Skeletal muscle tissue (tissue), 4 donors: ENCODE measurements around the gene ESRRA. TPM values are rescaled to one million over a fixed set of nuclear protein-coding genes. Genes with fewer than 3 reads are reported as not detected.
"Not testable (repeated sequence)": the region's sequence is repeated elsewhere in the genome, so short reads cannot be mapped to it uniquely, and the experiment has no call there.

Experiments
- H3K27ac ChIP-seq: one replicate; pipeline ENCODE4 v1.7.0; 2013; ENCODE audit warnings: mild to moderate bottlenecking, low read depth, low read length, inconsistent platforms
- H3K27me3 ChIP-seq, 3 donors: one replicate each; pipeline ENCODE4 v1.7.0; 2013; ENCODE audit warnings: low read length in 3 of 3; ENCODE audit not compliant: control insufficient read depth in 3 of 3, insufficient read depth in 3 of 3
- H3K36me3 ChIP-seq, 3 donors: one replicate each; pipeline ENCODE4 v1.7.0; 2013; ENCODE audit warnings: low read length in 3 of 3; ENCODE audit not compliant: control insufficient read depth in 3 of 3, insufficient read depth in 3 of 3
- H3K4me1 ChIP-seq, 3 donors: one replicate each; pipeline ENCODE4 v1.7.0; 2013; ENCODE audit warnings: low read length in 3 of 3, mild to moderate bottlenecking in 3 of 3; ENCODE audit not compliant: control insufficient read depth in 3 of 3, insufficient read depth in 3 of 3
- H3K4me3 ChIP-seq, 3 donors: one replicate each; pipeline ENCODE4 v1.7.0; 2013; ENCODE audit warnings: low read length in 3 of 3
- H3K9ac ChIP-seq, 3 donors: one replicate each; pipeline ENCODE4 v1.7.0; 2013; ENCODE audit warnings: low read length in 3 of 3, mild to moderate bottlenecking in 3 of 3, moderate library complexity in 2 of 3, low read depth in 1 of 3
- H3K9me3 ChIP-seq, 3 donors: one replicate each; pipeline ENCODE4 v1.7.0; 2013; ENCODE audit warnings: low read length in 3 of 3; ENCODE audit not compliant: control insufficient read depth in 3 of 3
- total RNA-seq: library from RNA; depleted of rRNA; stranded (reverse); fragments of >200 nt; gene quantifications from one replicate; pipeline ENCODE4 v1.2.3, GENCODE V29; 2014
- donor health status: Osteomylitis.

The ESRRA gene
- total RNA-seq, 1 donor from 2014 or later: 35.0 TPM

DNA sequence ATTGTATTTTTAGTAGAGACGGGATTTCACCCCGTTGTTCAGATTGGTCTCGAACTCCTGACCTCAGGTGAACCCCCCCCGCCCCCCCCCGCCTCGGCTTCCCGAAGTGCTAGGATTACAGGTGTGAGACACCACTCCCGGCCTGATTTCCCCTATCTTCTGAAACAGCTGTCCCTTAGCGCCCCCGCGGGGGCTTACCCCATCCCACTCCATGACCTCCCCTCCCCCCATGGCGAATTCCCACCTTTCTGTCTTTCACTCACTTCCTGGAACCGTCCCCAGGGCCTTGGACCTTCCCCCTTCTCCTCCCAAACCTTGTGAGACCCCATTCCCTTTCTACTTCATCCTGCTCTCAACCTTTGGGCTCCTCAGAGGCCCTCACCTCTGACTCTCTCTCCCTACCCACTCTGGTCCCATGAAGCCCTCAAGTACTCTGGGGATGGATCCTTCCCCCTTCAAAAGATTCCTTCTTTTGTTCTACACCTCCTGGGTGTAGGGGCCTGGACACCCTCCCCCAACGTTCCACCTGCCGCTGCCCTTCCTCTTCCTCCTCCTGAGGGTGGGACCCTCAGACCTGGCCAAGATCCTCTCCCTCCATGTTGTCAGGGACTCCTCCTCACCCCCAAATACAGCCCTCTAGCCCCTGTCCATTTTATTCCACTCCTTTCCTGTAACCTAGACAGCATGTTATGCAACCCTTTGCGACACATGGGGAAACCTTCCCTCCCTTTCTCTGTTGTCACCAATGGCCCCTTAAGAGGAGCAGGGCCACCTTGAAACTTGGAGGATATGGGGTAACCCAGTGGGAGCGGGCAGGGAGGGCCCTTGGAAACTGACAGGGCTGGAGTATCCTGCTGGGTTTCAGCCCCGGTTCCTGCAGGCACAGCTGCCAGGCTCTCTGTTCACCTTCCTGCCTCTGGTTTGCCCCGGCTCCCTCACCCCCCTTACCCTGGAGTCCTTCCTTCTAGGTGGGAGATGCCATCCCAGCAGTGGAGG, 13.7 kb downstream of the ESRRA start:
- Histone ChIP-seq H3K9ac (peak overlapping the region; percentile 89 to 96 (median 94)), H3K36me3 (peaks cover 28 to 37% (median 32%) of the 10 kb centered on the region in 3 donors), H3K4me1 (peaks cover 20 to 40% (median 27%) of the 10 kb centered on the region in 3 donors), H3K27ac (peak overlapping the region; percentile 99), H3K4me3 (peak overlapping the region; percentile 87 to 95 (median 95)), H3K9me3 (no peaks in the 10 kb centered on the region), H3K27me3 (no peaks in the 10 kb centered on the region)

DNA sequence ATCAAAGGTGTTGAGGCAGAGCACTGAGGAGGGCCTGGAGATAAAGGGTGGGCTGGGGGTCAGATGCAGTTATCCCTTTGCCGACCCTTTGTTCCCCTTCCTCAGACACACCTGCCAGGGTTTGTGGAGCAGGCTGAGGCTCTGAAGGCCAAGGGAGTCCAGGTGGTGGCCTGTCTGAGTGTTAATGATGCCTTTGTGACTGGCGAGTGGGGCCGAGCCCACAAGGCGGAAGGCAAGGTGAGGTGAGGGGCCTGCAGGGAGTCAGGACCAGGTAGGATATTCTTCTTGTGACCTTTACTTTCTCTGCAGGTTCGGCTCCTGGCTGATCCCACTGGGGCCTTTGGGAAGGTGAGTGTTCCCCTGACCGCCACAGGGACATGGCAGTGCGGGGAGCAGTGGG, 15.2 kb downstream of the ESRRA start:
- no peak overlapping the region for H3K27ac ChIP-seq
- peaks cover 18 to 33% (median 21%) of the 10 kb centered on the region in 3 donors for H3K4me1 ChIP-seq
- H3K4me3 ChIP-seq: no peak overlapping the region
- H3K27me3 ChIP-seq: no peaks in the 10 kb centered on the region
- peaks cover 19 to 24% (median 21%) of the 10 kb centered on the region in 3 donors for H3K36me3 ChIP-seq
- H3K9ac ChIP-seq: no peak overlapping the region
- H3K9me3 ChIP-seq: no peaks in the 10 kb centered on the region

GRCh38 chr11:64321026-64321425, 15.7 kb downstream of the ESRRA start:
- Histone ChIP-seq H3K36me3 (peaks cover 15 to 20% (median 19%) of the 10 kb centered on the region in 3 donors), H3K4me1 (peaks cover 18 to 28% (median 20%) of the 10 kb centered on the region in 3 donors), H3K9ac (no peak overlapping the region), H3K27me3 (no peaks in the 10 kb centered on the region), H3K4me3 (no peak overlapping the region), H3K27ac (no peak overlapping the region), H3K9me3 (no peaks in the 10 kb centered on the region)

- no peak overlapping the region for H3K27ac ChIP-seq
- H3K4me3 ChIP-seq: no peak overlapping the region
- peaks cover 15 to 17% (median 16%) of the 10 kb centered on the region in 3 donors for H3K36me3 ChIP-seq
- no peaks in the 10 kb centered on the region for H3K9me3 ChIP-seq
- H3K9ac ChIP-seq: no peak overlapping the region
- no peaks in the 10 kb centered on the region for H3K27me3 ChIP-seq
- peaks cover 13 to 23% (median 15%) of the 10 kb centered on the region in 3 donors for H3K4me1 ChIP-seq
These were observed 16.2 kb downstream of the ESRRA start for GRCh38 chr11:64321533-64321932.

- H3K27me3 ChIP-seq: no peaks in the 10 kb centered on the region
- no peaks in the 10 kb centered on the region for H3K9me3 ChIP-seq
- no peak overlapping the region for H3K9ac ChIP-seq
- H3K36me3 ChIP-seq: peaks cover 15 to 17% (median 16%) of the 10 kb centered on the region in 3 donors
- H3K4me1 ChIP-seq: peaks cover 8 to 12% (median 8%) of the 10 kb centered on the region in 3 donors
- no peak overlapping the region for H3K4me3 ChIP-seq
- H3K27ac ChIP-seq: no peak overlapping the region
These were observed 17.6 kb downstream of the ESRRA start for GRCh38 chr11:64322925-64323260.

- no peak overlapping the region for H3K27ac ChIP-seq
- peaks cover 15 to 17% (median 16%) of the 10 kb centered on the region in 3 donors for H3K36me3 ChIP-seq
- no peaks in the 10 kb centered on the region for H3K9me3 ChIP-seq
- H3K4me3 ChIP-seq: no peak overlapping the region
- H3K27me3 ChIP-seq: no peaks in the 10 kb centered on the region
- no peak overlapping the region for H3K9ac ChIP-seq
- peaks cover 8 to 12% (median 8%) of the 10 kb centered on the region in 3 donors for H3K4me1 ChIP-seq
These were observed 18.0 kb downstream of the ESRRA start for GRCh38 chr11:64323373-64323772.

GRCh38 chr11:64323984-64324383, 18.7 kb downstream of the ESRRA start:
- H3K36me3 ChIP-seq: peaks cover 15 to 17% (median 16%) of the 10 kb centered on the region in 3 donors
- H3K27ac ChIP-seq, H3K27me3 ChIP-seq: not testable (repeated sequence)

GRCh38 chr11:64324692-64325469, 19.6 kb downstream of the ESRRA start:
- Histone ChIP-seq H3K4me3 (no peak overlapping the region), H3K36me3 (peaks cover 15 to 17% (median 16%) of the 10 kb centered on the region in 3 donors), H3K27me3 (no peaks in the 10 kb centered on the region), H3K4me1 (peaks cover 9 to 14% (median 10%) of the 10 kb centered on the region in 3 donors), H3K27ac (no peak overlapping the region), H3K9me3 (no peaks in the 10 kb centered on the region), H3K9ac (no peak overlapping the region)

More at GRCh38 chr11:64323984-64324383, 18.7 kb downstream of the ESRRA start:
- H3K4me3 ChIP-seq, H3K9ac ChIP-seq, H3K9me3 ChIP-seq: not testable (repeated sequence)
- H3K4me1 ChIP-seq: peaks cover 7 to 12% (median 7%) of the 10 kb centered on the region in 3 donors

GRCh38 chr11:64327375-64327774, 22.1 kb downstream of the ESRRA start:
- no peaks in the 10 kb centered on the region for H3K9me3 ChIP-seq
- H3K27ac ChIP-seq: no peak overlapping the region
- H3K36me3 ChIP-seq: peaks cover 4 to 7% (median 4%) of the 10 kb centered on the region in 3 donors
- peaks cover 15 to 20% (median 15%) of the 10 kb centered on the region in 3 donors for H3K4me1 ChIP-seq
- H3K4me3 ChIP-seq: no peak overlapping the region
- no peaks in the 10 kb centered on the region for H3K27me3 ChIP-seq
- H3K9ac ChIP-seq: no peak overlapping the region
